Measurements from ENCODE around the gene CYLD.

DNA sequence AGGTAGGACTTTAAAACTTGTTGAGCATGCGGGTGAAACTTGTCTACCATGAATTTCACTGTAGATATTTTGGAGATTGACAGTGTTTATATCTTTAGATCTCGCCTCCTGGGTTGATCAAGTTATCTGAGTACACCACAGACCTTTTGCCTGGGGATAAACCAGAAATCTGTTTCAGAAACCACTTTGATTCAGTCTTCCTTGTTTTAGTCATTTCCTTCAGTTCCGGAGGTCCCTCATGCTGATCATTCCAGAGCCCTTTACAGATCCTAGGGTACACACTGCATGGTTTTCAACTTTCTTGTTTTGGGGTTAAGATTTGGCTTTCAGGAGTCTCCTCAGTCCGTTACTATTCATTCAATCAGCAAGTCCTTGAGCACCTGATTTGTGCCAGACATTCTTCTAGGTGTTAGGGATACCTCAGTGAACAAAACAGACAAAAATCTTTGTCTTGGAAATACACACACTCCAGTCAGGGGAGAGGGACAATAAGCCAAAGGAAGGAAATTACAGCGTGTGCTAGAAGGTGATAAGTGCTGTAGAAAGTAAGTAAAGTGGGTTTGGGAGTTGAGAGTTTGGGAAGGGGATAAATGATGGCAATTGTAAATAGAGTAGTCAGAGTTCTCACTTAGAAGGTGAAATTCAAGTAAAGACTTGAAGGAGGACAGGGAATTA is 36.3 kb upstream of the CYLD start:
- TF ChIP-seq CTCF (IDR thresholded peaks at IDR 0.05) (no peak), POLR2AphosphoS5 (IDR thresholded peaks at IDR 0.05) (no peak), EP300 (IDR thresholded peaks at IDR 0.05) (no peak)

Data from sigmoid colon (tissue), 4 donors.